Activated CD8-positive, alpha-beta memory T cell treated with anti-CD3 and anti-CD28 coated beads, Interleukin-2, amount 50 U/mL, for 48 hours (primary cell): ENCODE data around the gene LIN37.

Experiments used
- DNase-seq: peaks from one replicate; pipeline ENCODE4 v3.0.0-alpha.2; 2020

The LIN37 gene

GRCh38 chr19:35748106-35749020 is at the start of gene LIN37:
Gene LIN37, plus strand, starts transcription at chr19:35748576. Its CDS starts 149 bp downstream, at chr19:35748725.
- DNase-seq = peak; percentile 96

GRCh38 chr19:35702223-35703012 is 46.0 kb upstream of the LIN37 start:
- peak; percentile 94 for DNase-seq

GRCh38 chr19:35703343-35703742 is 45.0 kb upstream of the LIN37 start:
- no peak for DNase-seq

- DNase-seq = peak; percentile 68
Observed at GRCh38 chr19:35704218-35704617, 44.2 kb upstream of the LIN37 start, which contains the start of gene ZBTB32. Gene ZBTB32, plus strand, starts transcription at chr19:35704558. Its CDS starts 10,069 bp downstream, at chr19:35714627.

GRCh38 chr19:35708391-35708790 is 40.0 kb upstream of the LIN37 start:
- no peak for DNase-seq

GRCh38 chr19:35710784-35711723 is 37.3 kb upstream of the LIN37 start:
- peak; percentile 84 for DNase-seq

- peak; percentile 89 for DNase-seq
Observed at GRCh38 chr19:35712567-35713505, 35.5 kb upstream of the LIN37 start.

- DNase-seq = no peak
Observed at GRCh38 chr19:35713506-35713850, 34.9 kb upstream of the LIN37 start.

- peak; percentile 62 for DNase-seq
Observed at GRCh38 chr19:35713904-35714495, 34.4 kb upstream of the LIN37 start.

- DNase-seq = peak; percentile 71
Observed at GRCh38 chr19:35714601-35715354, 33.6 kb upstream of the LIN37 start.

GRCh38 chr19:35715355-35715809 is 33.0 kb upstream of the LIN37 start:
- DNase-seq = peak; percentile 68

GRCh38 chr19:35715981-35716800 is 32.2 kb upstream of the LIN37 start:
- no peak for DNase-seq

- peak; percentile 91 for DNase-seq
Observed at GRCh38 chr19:35716801-35717664, 31.3 kb upstream of the LIN37 start.

GRCh38 chr19:35717665-35718344 is 30.6 kb upstream of the LIN37 start, which contains the start of gene KMT2B:
Gene KMT2B, plus strand, starts transcription at chr19:35718003. Its CDS starts 16 bp downstream, at chr19:35718019.
- DNase-seq = peak; percentile 97

- DNase-seq = peak; percentile 87
Observed at GRCh38 chr19:35718345-35719041, 29.9 kb upstream of the LIN37 start.

- DNase-seq = peak; percentile 57
Observed at GRCh38 chr19:35719402-35720162, 28.8 kb upstream of the LIN37 start.
